Peyer's patch (tissue), 4 donors: ENCODE measurements around the gene SLC5A2. TPM values are rescaled to one million over a fixed set of nuclear protein-coding genes. Genes with fewer than 3 reads are reported as not detected.
"Not testable (repeated sequence)": the region's sequence is repeated elsewhere in the genome, so short reads cannot be mapped to it uniquely, and the experiment has no call there.

Experiments used
- DNase-seq, 3 donors: peaks; one replicate each; pipeline ENCODE4 v3.0.0-alpha.2; 2017 to 2019
- H3K27ac ChIP-seq, 4 donors: fragments of 200-600 bp; sonication (generic); one replicate each; pipeline ENCODE4 v1.5.1; 2016 to 2019
- H3K27me3 ChIP-seq, 2 donors: fragments of 200-600 bp; sonication (generic); one replicate each; pipeline ENCODE4 v1.5.1; 2019
- H3K36me3 ChIP-seq, 3 donors: fragments of 200-600 bp; sonication (generic); one replicate each; pipeline ENCODE4 v1.5.1; 2016 to 2019
- H3K4me1 ChIP-seq, 4 donors: fragments of 200-600 bp; sonication (generic); one replicate each; pipeline ENCODE4 v1.5.1; 2016 to 2019
- H3K4me3 ChIP-seq, 4 donors: fragments of 200-600 bp; sonication (generic); 1 replicate in 3 of 4; 2 replicates in 1 of 4; pipeline ENCODE4 v1.5.1; 2016 to 2019; ENCODE audit warnings: mild to moderate bottlenecking in 1 of 4
- H3K9me3 ChIP-seq, 4 donors: fragments of 200-600 bp; sonication (generic); one replicate each; pipeline ENCODE4 v1.5.1; 2016 to 2019; ENCODE audit warnings: mild to moderate bottlenecking in 1 of 4
- POLR2A ChIP-seq, 2 donors: fragments of 450-650 bp; IDR thresholded peaks; one replicate each; pipeline ENCODE4 v1.5.1; 2017; ENCODE audit warnings: antibody characterized with exemption in 2 of 2, mild to moderate bottlenecking in 2 of 2, moderate library complexity in 2 of 2
- total RNA-seq, 4 donors: library from RNA; depleted of rRNA; stranded (reverse); fragments of >200 nt; gene quantifications; one replicate each; pipeline ENCODE4 v1.1.0, GENCODE V29; 2016
- TF ChIP-seq, protein P1 (sequence below), 6 experiments: fragments of 450-650 bp in 4 of 6; fragments of 200-600 bp in 2 of 6; sonication (generic) in 1 of 6; IDR thresholded peaks; one replicate each; pipeline ENCODE4 v1.5.1; 2017 to 2019; ENCODE audit warnings: antibody characterized with exemption in 6 of 6, mild to moderate bottlenecking in 3 of 6, moderate library complexity in 1 of 6

Gene SLC5A2
- total RNA-seq, 4 donors from 2014 or later, result 0.94 to 5.4 (median 2.4) TPM; not detected in 1

DNA sequence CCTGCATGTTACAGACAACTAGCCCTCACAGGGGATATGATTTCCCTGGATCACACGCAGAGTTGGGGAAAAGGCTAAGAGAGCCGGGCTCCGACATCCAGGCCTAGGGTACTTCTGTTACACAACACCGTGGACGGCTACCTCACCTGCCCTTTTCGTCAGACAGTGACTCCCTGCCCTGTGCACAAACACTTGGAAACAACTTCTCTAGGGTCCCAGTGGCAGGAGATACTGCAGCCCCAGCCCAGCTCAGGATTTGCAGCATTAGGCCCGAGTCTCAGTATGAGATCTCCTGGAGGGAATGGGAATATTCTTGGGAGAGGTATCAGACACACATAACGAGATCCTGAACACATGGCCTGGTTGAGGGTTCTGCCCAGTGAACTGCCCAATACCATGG is 17.0 kb downstream of the SLC5A2 start:
- H3K9me3 ChIP-seq, result no peaks in the 10 kb centered on the region
- no peak overlapping the region for H3K4me3 ChIP-seq
- H3K27ac ChIP-seq, result no peak overlapping the region
- no peak for DNase-seq
- H3K36me3 ChIP-seq, result peaks cover 0 to 56% (median 0%) of the 10 kb centered on the region in 3 donors
- H3K27me3 ChIP-seq, result no peaks in the 10 kb centered on the region
- peaks cover 0 to 10% (median 0%) of the 10 kb centered on the region in 4 donors for H3K4me1 ChIP-seq
- TF ChIP-seq POLR2A (IDR thresholded peaks at IDR 0.05), result no peak

DNA sequence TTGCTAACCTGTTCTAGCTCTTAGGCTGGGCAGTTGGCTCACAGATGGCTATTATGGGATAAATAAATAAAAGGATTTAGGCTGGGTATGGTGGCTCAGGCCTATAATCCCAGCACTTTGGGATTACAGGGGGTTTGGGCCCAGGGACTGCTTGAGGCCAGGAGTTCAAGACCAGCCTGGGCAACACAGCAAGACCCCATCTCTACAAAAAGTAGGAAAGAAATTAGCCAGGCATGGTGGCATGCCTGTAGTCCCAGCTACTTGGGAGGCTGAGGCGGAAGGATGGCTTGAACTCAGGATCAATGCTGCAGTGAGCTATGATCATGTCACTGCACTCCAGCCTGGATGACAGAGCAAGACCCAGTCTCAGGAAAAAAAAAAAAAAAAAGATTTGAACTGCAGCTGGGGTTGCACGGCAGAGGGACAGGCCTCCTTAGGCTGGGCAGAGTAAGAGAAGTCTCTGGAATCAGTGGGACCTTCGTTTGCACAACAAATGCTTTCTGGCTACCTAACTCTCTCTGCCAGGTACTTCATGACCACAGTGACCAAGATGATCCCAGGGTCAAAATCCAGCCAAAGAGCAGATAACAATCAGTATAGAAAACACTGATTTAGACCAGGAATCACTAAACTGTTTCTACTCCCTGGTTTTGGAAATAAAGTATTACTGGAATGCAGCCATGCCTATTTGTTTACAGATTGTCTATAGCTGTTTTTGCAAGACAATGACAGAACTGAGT is 18.5 kb downstream of the SLC5A2 start:
- no peak for TF ChIP-seq POLR2A (IDR thresholded peaks at IDR 0.05)
- TF ChIP-seq, protein P1, sequence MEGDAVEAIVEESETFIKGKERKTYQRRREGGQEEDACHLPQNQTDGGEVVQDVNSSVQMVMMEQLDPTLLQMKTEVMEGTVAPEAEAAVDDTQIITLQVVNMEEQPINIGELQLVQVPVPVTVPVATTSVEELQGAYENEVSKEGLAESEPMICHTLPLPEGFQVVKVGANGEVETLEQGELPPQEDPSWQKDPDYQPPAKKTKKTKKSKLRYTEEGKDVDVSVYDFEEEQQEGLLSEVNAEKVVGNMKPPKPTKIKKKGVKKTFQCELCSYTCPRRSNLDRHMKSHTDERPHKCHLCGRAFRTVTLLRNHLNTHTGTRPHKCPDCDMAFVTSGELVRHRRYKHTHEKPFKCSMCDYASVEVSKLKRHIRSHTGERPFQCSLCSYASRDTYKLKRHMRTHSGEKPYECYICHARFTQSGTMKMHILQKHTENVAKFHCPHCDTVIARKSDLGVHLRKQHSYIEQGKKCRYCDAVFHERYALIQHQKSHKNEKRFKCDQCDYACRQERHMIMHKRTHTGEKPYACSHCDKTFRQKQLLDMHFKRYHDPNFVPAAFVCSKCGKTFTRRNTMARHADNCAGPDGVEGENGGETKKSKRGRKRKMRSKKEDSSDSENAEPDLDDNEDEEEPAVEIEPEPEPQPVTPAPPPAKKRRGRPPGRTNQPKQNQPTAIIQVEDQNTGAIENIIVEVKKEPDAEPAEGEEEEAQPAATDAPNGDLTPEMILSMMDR (IDR thresholded peaks at IDR 0.05), result no peak
- no peak for DNase-seq
- peaks cover 0 to 13% (median 0%) of the 10 kb centered on the region in 4 donors for H3K4me1 ChIP-seq
- H3K36me3 ChIP-seq, result peaks cover 0 to 41% (median 0%) of the 10 kb centered on the region in 3 donors
- H3K9me3 ChIP-seq, result no peaks in the 10 kb centered on the region
- H3K27me3 ChIP-seq, result no peaks in the 10 kb centered on the region
- no peak overlapping the region for H3K27ac ChIP-seq
- H3K4me3 ChIP-seq, result no peak overlapping the region

DNA sequence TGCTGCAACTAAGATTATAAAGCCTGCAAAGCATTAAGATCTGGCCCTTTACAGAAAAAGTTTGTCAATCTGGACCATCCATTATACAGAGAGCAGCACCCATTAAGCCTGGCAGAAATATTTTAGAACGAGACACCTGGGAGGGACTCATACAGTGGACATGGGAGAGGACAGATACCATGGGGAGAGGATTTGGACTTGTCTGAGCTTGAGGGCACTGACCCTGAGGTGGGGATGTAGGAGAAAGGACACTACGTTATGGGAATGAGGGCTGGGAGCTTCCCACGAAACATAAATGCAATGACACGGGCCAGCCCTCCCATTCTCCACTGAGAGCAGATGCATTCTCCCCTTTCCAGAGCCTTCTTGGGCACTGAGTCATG is 19.0 kb downstream of the SLC5A2 start:
- Histone ChIP-seq H3K27ac (no peak overlapping the region), H3K36me3 (peaks cover 0 to 35% (median 0%) of the 10 kb centered on the region in 3 donors), H3K9me3 (no peaks in the 10 kb centered on the region), H3K4me1 (peaks cover 0 to 19% (median 4%) of the 10 kb centered on the region in 4 donors), H3K4me3 (no peak overlapping the region), H3K27me3 (no peaks in the 10 kb centered on the region)
- TF ChIP-seq, protein P1 (IDR thresholded peaks at IDR 0.05), result no peak
- no peak for TF ChIP-seq POLR2A (IDR thresholded peaks at IDR 0.05)
- DNase-seq, result no peak

GRCh38 chr16:31502981-31503380 is 20.1 kb downstream of the SLC5A2 start:
- Histone ChIP-seq H3K4me3 (no peak overlapping the region), H3K36me3 (peaks cover 0 to 25% (median 0%) of the 10 kb centered on the region in 3 donors), H3K27me3 (no peaks in the 10 kb centered on the region), H3K4me1 (peaks cover 0 to 24% (median 8%) of the 10 kb centered on the region in 4 donors), H3K27ac (no peak overlapping the region), H3K9me3 (no peaks in the 10 kb centered on the region)
- TF ChIP-seq, protein P1 (IDR thresholded peaks at IDR 0.05), result no peak
- no peak for TF ChIP-seq POLR2A (IDR thresholded peaks at IDR 0.05)
- DNase-seq, result no peak

- H3K27ac ChIP-seq, H3K4me3 ChIP-seq, H3K27me3 ChIP-seq, H3K9me3 ChIP-seq, DNase-seq: not testable (repeated sequence)
- Histone ChIP-seq H3K36me3 (peaks cover 0 to 19% (median 0%) of the 10 kb centered on the region in 3 donors), H3K4me1 (peaks cover 0 to 24% (median 8%) of the 10 kb centered on the region in 4 donors)
These were observed 20.6 kb downstream of the SLC5A2 start for GRCh38 chr16:31503555-31503954.

DNA sequence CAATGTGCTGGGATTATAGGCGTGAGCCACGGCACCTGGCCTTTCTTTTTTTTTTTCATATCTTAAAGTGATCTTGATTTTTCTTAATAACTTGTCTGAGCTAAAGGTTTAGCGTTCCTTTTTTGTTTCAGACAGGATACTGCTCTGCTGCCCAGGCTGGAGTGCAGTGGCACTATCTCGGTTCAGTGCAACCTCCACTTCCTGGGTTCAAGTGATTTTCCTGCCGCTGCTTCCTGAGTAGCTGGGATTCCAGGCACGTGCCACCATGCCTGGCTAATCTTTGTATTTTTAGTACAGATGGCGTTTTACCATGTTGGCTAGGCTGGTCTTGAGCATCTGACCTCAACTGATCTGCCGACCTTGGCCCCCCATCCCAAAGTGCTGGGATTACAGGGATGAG is 21.2 kb downstream of the SLC5A2 start:
- TF ChIP-seq POLR2A (IDR thresholded peaks at IDR 0.05), result no peak
- TF ChIP-seq, protein P1 (IDR thresholded peaks at IDR 0.05), result no peak
- peaks cover 0 to 13% (median 0%) of the 10 kb centered on the region in 3 donors for H3K36me3 ChIP-seq
- H3K4me3 ChIP-seq, result no peak overlapping the region
- no peaks in the 10 kb centered on the region for H3K27me3 ChIP-seq
- no peak for DNase-seq
- peaks cover 0 to 24% (median 8%) of the 10 kb centered on the region in 4 donors for H3K4me1 ChIP-seq
- H3K9me3 ChIP-seq, result no peaks in the 10 kb centered on the region
- no peak overlapping the region for H3K27ac ChIP-seq
